GM10248 (cell line): Measurements from ENCODE around the gene MFSD11.

Experiments
- CTCF ChIA-PET: fragments of 300-600 bp; sonication (Branson Sonifier 250); formaldehyde crosslinking; extraction: SDS; loops from one replicate; lab custom pipeline; 2021; ENCODE audit warnings: antibody characterized with exemption; lab: Yijun Ruan, JAX
- POLR2A ChIA-PET: fragments of 350-650 bp; sonication (Branson Sonifier 250); formaldehyde crosslinking; extraction: SDS; loops from one replicate; lab custom pipeline; 2020; ENCODE audit warnings: antibody characterized with exemption; lab: Yijun Ruan, JAX
- DNase-seq: peaks from one replicate; pipeline ENCODE4 v3.0.0; 2012; ENCODE audit errors: extremely low spot score
- CTCF ChIP-seq: IDR thresholded peaks from 2 replicates; pipeline ENCODE4 v1.5.1; 2012; ENCODE audit warnings: mild to moderate bottlenecking, low read depth; ENCODE audit errors: extremely low read depth, missing control alignments, control extremely low read depth

MFSD11 gene

GRCh38 chr17:76757256-76757655 is 19.3 kb downstream of the MFSD11 start:
- ChIA-PET POLR2A (no interaction called here), CTCF (no interaction called here)
- TF ChIP-seq CTCF: no peak
- DNase-seq: no peak

GRCh38 chr17:76758570-76758969 is 20.7 kb downstream of the MFSD11 start:
- no peak for DNase-seq
- no peak for TF ChIP-seq CTCF
- POLR2A ChIA-PET: interaction anchor here (1.2 kb wide), 1 partner anchor 22 kb away, joined by 5 read pairs; the partner anchor contains the start of gene SRSF2
- CTCF ChIA-PET: interaction anchor here (1.1 kb wide), 1 partner anchor 13 kb away, joined by 3 read pairs; no protein-coding TSS in a partner anchor

GRCh38 chr17:76772842-76773525 is 35.1 kb downstream of the MFSD11 start:
- no peak for TF ChIP-seq CTCF
- DNase-seq: no peak
- CTCF ChIA-PET: interaction anchor here (0.8 to 0.9 kb wide), 2 partner anchors 9 to 11 kb away, joined by 3 read pairs; no protein-coding TSS in a partner anchor
- POLR2A ChIA-PET: no interaction called here

- DNase-seq: no peak
- TF ChIP-seq CTCF: no peak
- ChIA-PET CTCF (no interaction called here), POLR2A (no interaction called here)
Measured at GRCh38 chr17:76775021-76775600, 37.2 kb downstream of the MFSD11 start.

GRCh38 chr17:76781056-76781982 is 43.4 kb downstream of the MFSD11 start:
- no peak for DNase-seq
- no peak for TF ChIP-seq CTCF
- POLR2A ChIA-PET: no interaction called here
- CTCF ChIA-PET: interaction anchor here (0.7 to 1.4 kb wide), 3 partner anchors 9 to 15 kb away, joined by 3 to 4 read pairs (median 3); no protein-coding TSS in a partner anchor

GRCh38 chr17:76783146-76783545 is 45.2 kb downstream of the MFSD11 start:
- no peak for DNase-seq
- no peak for TF ChIP-seq CTCF
- ChIA-PET CTCF (no interaction called here), POLR2A (no interaction called here)
